HepG2 (cell line): ENCODE data around the gene ZNFX1. TPM values are rescaled to one million over a fixed set of nuclear protein-coding genes. Genes with fewer than 3 reads are reported as not detected.

Source experiments
- ATAC-seq: fragments of 200-7000 bp; cut with Tn5 transposase; 3 replicates; pipeline ENCODE4 v1.9.1; 2020; ENCODE audit warnings: mild to moderate bottlenecking, moderate library complexity
- BruUV-seq: library from RNA; stranded (reverse); fragments of 400-500 nt; replicated peaks from 2 replicates; lab custom pipeline; 2021; lab: Mats Ljungman, UMichigan
- CTCF ChIA-PET: fragments of 300-600 bp; formaldehyde crosslinking; extraction: SDS; loops from one replicate; lab custom pipeline; 2021; ENCODE audit warnings: low total read pairs, inconsistent platforms, low intra/inter-chr PET ratio; lab: Yijun Ruan, JAX
- POLR2A ChIA-PET: fragments of 350-600 bp; sonication (Branson Sonifier 250); formaldehyde crosslinking; loops from one replicate; lab custom pipeline; 2020; ENCODE audit warnings: antibody characterized with exemption, inconsistent platforms; lab: Yijun Ruan, JAX
- DNase-seq: peaks from one replicate; pipeline ENCODE4 v3.0.0-alpha.2; 2015; ENCODE audit warnings: low spot score
- FAIRE-seq: peaks from 3 replicates; lab custom pipeline; 2011; peaks lifted over from hg19 to GRCh38; lab: Jason Lieb, UNC
- H2AFZ ChIP-seq: one replicate; pipeline ENCODE4 v1.6.1; 2011; ENCODE audit warnings: low read length, inconsistent platforms
- H3K27ac ChIP-seq: fragments of 300-600 bp; 3 replicates; pipeline ENCODE4 v1.8.0; 2011; ENCODE audit warnings: mixed run types, mild to moderate bottlenecking, mixed read lengths, low read length, inconsistent platforms; ENCODE audit not compliant: insufficient read depth; ENCODE audit errors: extremely low read length
- H3K27me3 ChIP-seq, 2 experiments: fragments of 200-600 bp in 1 of 2; 2 replicates in 1 of 2; 3 replicates in 1 of 2; pipeline versions ENCODE4 v1.6.0 to v1.8.0; 2011; ENCODE audit warnings: low read length in 2 of 2, mild to moderate bottlenecking in 2 of 2, moderate library complexity in 2 of 2, inconsistent platforms in 1 of 2; ENCODE audit not compliant: insufficient read depth in 2 of 2, control insufficient read depth in 1 of 2
- H3K36me3 ChIP-seq, 2 experiments: fragments of 200-600 bp in 1 of 2; replicated peaks in 1 of 2; 2 replicates in 1 of 2; 3 replicates in 1 of 2; pipeline versions ENCODE4 v1.5.1 to v1.8.0; 2011; ENCODE audit warnings: low read length in 2 of 2, inconsistent platforms in 1 of 2; ENCODE audit not compliant: insufficient read depth in 2 of 2, control insufficient read depth in 1 of 2
- H3K4me1 ChIP-seq: 2 replicates; pipeline ENCODE4 v1.5.1; 2012; ENCODE audit warnings: low read length, inconsistent platforms; ENCODE audit not compliant: insufficient read depth
- H3K4me2 ChIP-seq: 2 replicates; pipeline ENCODE4 v1.6.0; 2011; ENCODE audit warnings: low read depth, low read length, inconsistent platforms
- H3K4me3 ChIP-seq, 3 experiments: fragments of 200-600 bp in 1 of 3; sonication (generic), shearing (Covaris generic) in 1 of 3; replicated peaks in 1 of 3; 2 replicates each; pipeline ENCODE4 v1.5.1; 2011 to 2016; ENCODE audit warnings: low read length in 3 of 3, inconsistent platforms in 2 of 3, low read depth in 2 of 3, mild to moderate bottlenecking in 2 of 3, control low read depth in 1 of 3, mixed read lengths in 1 of 3; ENCODE audit not compliant: insufficient read depth in 1 of 3
- H3K79me2 ChIP-seq: one replicate; pipeline ENCODE4 v1.6.1; 2011; ENCODE audit warnings: low read length, inconsistent platforms; ENCODE audit not compliant: insufficient read depth
- H3K9ac ChIP-seq: 2 replicates; pipeline ENCODE4 v1.6.0; 2011; ENCODE audit warnings: mild to moderate bottlenecking, low read depth, low read length, inconsistent platforms; ENCODE audit not compliant: insufficient read depth
- H3K9me3 ChIP-seq: 2 replicates; pipeline ENCODE4 v1.5.1; 2012; ENCODE audit warnings: mild to moderate bottlenecking, low read length
- H4K20me1 ChIP-seq: 2 replicates; pipeline ENCODE4 v1.6.0; 2011; ENCODE audit warnings: inconsistent platforms, mild to moderate bottlenecking, low read length, moderate library complexity; ENCODE audit not compliant: insufficient read depth
- AGO2 ChIP-seq: fragments of 200-400 bp; formaldehyde crosslinking; optimal IDR thresholded peaks from 2 replicates; pipeline ENCODE3; 2017; ENCODE audit warnings: mild to moderate bottlenecking, low read depth, low read length, moderate library complexity
- ATF3 ChIP-seq: sonication (generic); formaldehyde crosslinking; IDR thresholded peaks from 2 replicates; pipeline ENCODE4 v1.4.0; 2020; ENCODE audit warnings: missing genetic modification reagents
- DBP ChIP-seq: sonication (generic); formaldehyde crosslinking; IDR thresholded peaks from 2 replicates; pipeline ENCODE4 v1.4.0; 2020; ENCODE audit warnings: missing genetic modification reagents; ENCODE audit errors: not compliant biosample characterization
- ELF3 ChIP-seq: IDR thresholded peaks from 2 replicates; pipeline ENCODE4 v1.6.1; 2016; ENCODE audit warnings: missing genetic modification reagents, missing compliant biosample characterization
- HNF1A ChIP-seq, 2 experiments: sonication (generic) in 1 of 2; formaldehyde crosslinking in 1 of 2; IDR thresholded peaks; 2 replicates each; pipeline versions ENCODE4 v1.4.0 to v1.6.1; 2016 to 2020; ENCODE audit warnings: borderline replicate concordance in 1 of 2, low read depth in 1 of 2, mild to moderate bottlenecking in 1 of 2, missing genetic modification reagents in 1 of 2
- KMT2A ChIP-seq: sonication (generic); formaldehyde crosslinking; IDR thresholded peaks from 2 replicates; pipeline ENCODE4 v1.4.0; 2020; ENCODE audit warnings: missing genetic modification reagents
- MXD3 ChIP-seq: IDR thresholded peaks from 2 replicates; pipeline ENCODE4 v1.6.1; 2016; ENCODE audit warnings: mild to moderate bottlenecking, missing biosample characterization, missing genetic modification reagents
- PRPF4 ChIP-seq: fragments of 200-400 bp; formaldehyde crosslinking; IDR thresholded peaks from 2 replicates; pipeline ENCODE4 v1.6.1; 2016; ENCODE audit warnings: low read length, low read depth; ENCODE audit not compliant: poor library complexity, severe bottlenecking
- ZBTB8A ChIP-seq: sonication (generic); formaldehyde crosslinking; IDR thresholded peaks from 2 replicates; pipeline ENCODE4 v1.4.0; 2020; ENCODE audit warnings: mild to moderate bottlenecking, low read depth, missing genetic modification reagents, borderline replicate concordance
- ZFP41 ChIP-seq: sonication (generic); formaldehyde crosslinking; IDR thresholded peaks from 2 replicates; pipeline ENCODE4 v1.4.0; 2020; ENCODE audit warnings: mild to moderate bottlenecking, missing genetic modification reagents, borderline replicate concordance
- ZSCAN31 ChIP-seq: sonication (generic); formaldehyde crosslinking; IDR thresholded peaks from 2 replicates; pipeline ENCODE4 v1.5.0; 2020; ENCODE audit warnings: low read depth, mild to moderate bottlenecking, missing genetic modification reagents
- WGBS: methylation state at CpG from one replicate; pipeline ENCODE4 v1.1.6; 2017; ENCODE audit warnings: low lambda C conversion rate; 5-methylcytosine and 5-hydroxymethylcytosine counted together
- in situ Hi-C: cut with HindIII; loops from 2 replicates; pipeline ENCODE4 v1.10.0; 2017; ENCODE audit warnings: low pct_unique_long_range_greater_than_20kb; ENCODE audit not compliant: extremely low pct_ligation_motif_present
- intact Hi-C: fragments of 100-400 bp; cut with micrococcal nuclease; formaldehyde crosslinking; loops from one replicate; pipeline ENCODE4 v1.10.0; 2022; ENCODE audit not compliant: unreplicated experiment
- polyA plus RNA-seq, 8 experiments: library from polyadenylated mRNA; depleted of rRNA in 3 of 8; stranded (reverse) in 7 of 8; unstranded in 1 of 8; fragments of >200 nt; fragmentation: Illumina TruSeq in 4 of 8; extraction: Trizol in 4 of 8; gene quantifications; 2 replicates each; pipeline versions ENCODE4 v1.2.1 to v1.2.3, GENCODE V29; 2011 to 2016; ENCODE audit warnings: low read depth in 4 of 8, missing spikeins in 1 of 8, mixed read lengths in 1 of 8; ENCODE audit not compliant: insufficient read depth in 1 of 8
- total RNA-seq, 5 experiments: library from RNA; depleted of rRNA; stranded (reverse); fragments of >200 nt; fragmentation: Illumina TruSeq; extraction: Trizol; gene quantifications; 2 replicates each; pipeline ENCODE4 v1.2.3, GENCODE V29; 2016; ENCODE audit warnings: low read depth in 1 of 5

ZNFX1 gene
- total and polyA plus RNA-seq, 2 of the 13 experiments (the other 11 are each of a cell fraction or from before 2014, with no cell fraction given) = 2.9 to 11.1 TPM

- no peak for TF ChIP-seq DBP (CRISPR knock-in tag)
- TF ChIP-seq KMT2A (CRISPR knock-in tag) = no peak
- no peak for TF ChIP-seq ELF3
- TF ChIP-seq AGO2 = peak; percentile 88
Observed at GRCh38 chr20:49248301-49248700, 29.6 kb downstream of the ZNFX1 start (continued).

- H3K4me2 ChIP-seq = no peak overlapping the region
- H3K9ac ChIP-seq = no peak overlapping the region
- no peak overlapping the region for H3K4me3 ChIP-seq
- in situ Hi-C loops = loop anchor here (5.0 kb wide), 1 partner anchor 75 kb away; no protein-coding TSS in a partner anchor
- no peaks in the 10 kb centered on the region for H4K20me1 ChIP-seq
- DNase-seq = no peak
- no peak overlapping the region for H3K27ac ChIP-seq
- 94% methylated on average over 5 of the region's 5 CpGs for WGBS
- H3K9me3 ChIP-seq = no peaks in the 10 kb centered on the region
- peaks cover 54 to 85% of the 10 kb centered on the region in 2 experiments for H3K36me3 ChIP-seq
- no peaks in the 10 kb centered on the region for H3K4me1 ChIP-seq
- BruUV-seq = TSS peak; percentile 15
- no peaks in the 10 kb centered on the region for H3K27me3 ChIP-seq
- H3K79me2 ChIP-seq = no peaks in the 10 kb centered on the region
- POLR2A ChIA-PET = no interaction called here
- intact Hi-C loops = no loop called here
- CTCF ChIA-PET = no interaction called here
- TF ChIP-seq ZFP41 (CRISPR knock-in tag) (no peak), ATF3 (no peak), ZBTB8A (no peak), ZSCAN31 (CRISPR knock-in tag) (no peak), HNF1A (IDR thresholded peaks at IDR 0.05; ENCODE audit: low read depth) (no peak), HNF1A (CRISPR knock-in tag; IDR thresholded peaks at IDR 0.05; ENCODE audit: borderline replicate concordance) (no peak), PRPF4 (no peak), MXD3 (no peak)
- FAIRE-seq = no peak
- H2AFZ ChIP-seq = no peak overlapping the region
- no peak for ATAC-seq
Observed at GRCh38 chr20:49247792-49248191, 30.1 kb downstream of the ZNFX1 start.
